CD8-positive, alpha-beta memory T cell (primary cell): ENCODE measurements around the gene PRDM12. TPM values are rescaled to one million over a fixed set of nuclear protein-coding genes. Genes with fewer than 3 reads are reported as not detected.
A peak's percentile ranks its signal among the peaks of the same experiment; 100 is the strongest.

Source experiments
- CTCF ChIA-PET: fragments of 350-600 bp; sonication (Branson Sonifier 250); formaldehyde crosslinking; loops from one replicate; lab custom pipeline; 2021; ENCODE audit warnings: antibody characterized with exemption; lab: Charles Lee
- POLR2A ChIA-PET: fragments of 350-600 bp; sonication (Branson Sonifier 250); formaldehyde crosslinking; loops from one replicate; lab custom pipeline; 2021; ENCODE audit warnings: antibody characterized with exemption; lab: Charles Lee
- DNase-seq, 5 donors: peaks; one replicate each; pipeline versions ENCODE4 v3.0.0 to v3.0.0-alpha.2; 2020 to 2022; ENCODE audit warnings: mixed read lengths in 1 of 5
- H3K27ac ChIP-seq: one replicate; pipeline ENCODE4 v1.7.0; 2013; ENCODE audit warnings: low read depth, mild to moderate bottlenecking, low read length, moderate library complexity
- H3K27me3 ChIP-seq: 2 replicates; pipeline ENCODE4 v1.7.0; 2013; ENCODE audit warnings: low read length, mild to moderate bottlenecking; ENCODE audit not compliant: insufficient read depth, poor library complexity, severe bottlenecking
- H3K36me3 ChIP-seq: 2 replicates; pipeline ENCODE4 v1.7.0; 2013; ENCODE audit warnings: mild to moderate bottlenecking, low read length, moderate library complexity; ENCODE audit not compliant: insufficient read depth
- H3K4me1 ChIP-seq: 2 replicates; pipeline ENCODE4 v1.7.0; 2013; ENCODE audit warnings: mild to moderate bottlenecking, low read length, moderate library complexity; ENCODE audit not compliant: insufficient read depth
- H3K4me3 ChIP-seq: 2 replicates; pipeline ENCODE4 v1.7.0; 2013; ENCODE audit warnings: mild to moderate bottlenecking, low read length
- H3K9me3 ChIP-seq: 2 replicates; pipeline ENCODE4 v1.7.0; 2013; ENCODE audit warnings: mild to moderate bottlenecking, low read length
- H3K27ac Mint-ChIP-seq, 8 donors: one replicate each; pipeline ENCODE4 v1.8.0; 2020 to 2021; ENCODE audit warnings: mixed read lengths in 8 of 8, mild to moderate bottlenecking in 6 of 8, inconsistent platforms in 3 of 8, moderate library complexity in 3 of 8
- H3K27me3 Mint-ChIP-seq, 2 donors: one replicate each; pipeline ENCODE4 v1.8.0; 2020 to 2021; ENCODE audit warnings: mixed read lengths in 2 of 2, mild to moderate bottlenecking in 1 of 2, moderate library complexity in 1 of 2
- H3K36me3 Mint-ChIP-seq, 3 donors: one replicate each; pipeline ENCODE4 v1.8.0; 2020 to 2021; ENCODE audit warnings: mixed read lengths in 3 of 3, inconsistent platforms in 1 of 3, mild to moderate bottlenecking in 1 of 3
- H3K4me1 Mint-ChIP-seq, 3 donors: one replicate each; pipeline ENCODE4 v1.8.0; 2020 to 2021; ENCODE audit warnings: mixed read lengths in 3 of 3, inconsistent platforms in 1 of 3, mild to moderate bottlenecking in 1 of 3
- H3K4me3 Mint-ChIP-seq, 7 donors: one replicate each; pipeline ENCODE4 v1.8.0; 2020 to 2021; ENCODE audit warnings: mixed read lengths in 7 of 7, mild to moderate bottlenecking in 6 of 7, moderate library complexity in 4 of 7, inconsistent platforms in 2 of 7
- H3K9me3 Mint-ChIP-seq, 5 donors: one replicate each; pipeline ENCODE4 v1.8.0; 2020 to 2022; ENCODE audit warnings: mixed read lengths in 5 of 5, mild to moderate bottlenecking in 3 of 5, moderate library complexity in 2 of 5, inconsistent platforms in 1 of 5
- polyA plus RNA-seq: library from polyadenylated mRNA; unstranded; fragments of 300-500 nt; fragmentation: Illumina TruSeq; gene quantifications from one replicate; pipeline ENCODE4 v1.2.3, GENCODE V29; 2021
- total RNA-seq, 2 experiments: library from RNA; stranded (reverse); gene quantifications; one replicate each; pipeline ENCODE4 v1.2.3, GENCODE V29; 2021

Gene PRDM12
- total and polyA plus RNA-seq, 3 experiments from 2014 or later: 0.11 TPM; not detected in 2

- H3K4me1 ChIP-seq: no peaks in the 10 kb centered on the region
- H3K36me3 Mint-ChIP-seq: peaks cover 4 to 11% (median 7%) of the 10 kb centered on the region in 3 donors
- H3K4me1 Mint-ChIP-seq: peaks cover 24 to 31% (median 27%) of the 10 kb centered on the region in 3 donors
- DNase-seq: no peak
- no peaks in the 10 kb centered on the region for H3K9me3 ChIP-seq
- no peak overlapping the region for H3K4me3 Mint-ChIP-seq
- H3K27ac Mint-ChIP-seq: peak overlapping the region in 3 of 8 donors; percentile 3 to 30 (median 12)
- H3K27ac ChIP-seq: no peak overlapping the region
- no peaks in the 10 kb centered on the region for H3K27me3 Mint-ChIP-seq
- no peak overlapping the region for H3K4me3 ChIP-seq
- ChIA-PET CTCF (no interaction called here), POLR2A (no interaction called here)
- H3K9me3 Mint-ChIP-seq: no peaks in the 10 kb centered on the region
- no peaks in the 10 kb centered on the region for H3K27me3 ChIP-seq
- H3K36me3 ChIP-seq: no peaks in the 10 kb centered on the region
These were observed 64.8 kb downstream of the PRDM12 start for GRCh38 chr9:130729145-130729544.

DNA sequence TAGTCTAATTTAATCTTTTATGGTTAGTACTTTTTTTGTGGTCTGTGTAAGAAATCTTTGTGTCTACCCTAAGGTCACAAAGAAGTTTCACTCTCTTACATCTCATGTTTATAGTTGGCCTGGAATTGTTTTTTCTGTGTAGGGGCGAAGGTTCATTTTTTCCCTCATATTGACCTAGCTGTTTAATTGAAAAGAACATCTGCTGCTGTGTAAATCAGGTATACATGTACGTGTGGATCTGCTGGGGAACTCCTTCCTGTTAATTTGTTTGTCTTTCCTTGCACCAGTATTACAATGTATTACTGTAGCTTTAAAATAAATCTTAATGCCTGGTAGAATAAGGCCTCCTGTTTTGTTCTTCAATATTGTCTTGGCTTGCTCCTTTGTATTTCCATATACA lies 67.0 kb downstream of the PRDM12 start:
- Mint-ChIP-seq H3K27ac (peak overlapping the region in 2 of 8 donors; percentile 4 to 61), H3K27me3 (no peaks in the 10 kb centered on the region), H3K4me3 (no peak overlapping the region), H3K4me1 (peaks cover 24 to 37% (median 32%) of the 10 kb centered on the region in 3 donors), H3K9me3 (no peaks in the 10 kb centered on the region), H3K36me3 (peaks cover 4 to 11% (median 10%) of the 10 kb centered on the region in 3 donors)
- no peaks in the 10 kb centered on the region for H3K27me3 ChIP-seq
- no peak for DNase-seq
- CTCF ChIA-PET: interaction anchor here (0.6 to 0.7 kb wide), 2 partner anchors 24 to 49 kb away, joined by 3 read pairs; no protein-coding TSS in a partner anchor
- H3K9me3 ChIP-seq: no peaks in the 10 kb centered on the region
- H3K36me3 ChIP-seq: no peaks in the 10 kb centered on the region
- POLR2A ChIA-PET: no interaction called here
- no peaks in the 10 kb centered on the region for H3K4me1 ChIP-seq
- no peak overlapping the region for H3K4me3 ChIP-seq
- no peak overlapping the region for H3K27ac ChIP-seq

DNA sequence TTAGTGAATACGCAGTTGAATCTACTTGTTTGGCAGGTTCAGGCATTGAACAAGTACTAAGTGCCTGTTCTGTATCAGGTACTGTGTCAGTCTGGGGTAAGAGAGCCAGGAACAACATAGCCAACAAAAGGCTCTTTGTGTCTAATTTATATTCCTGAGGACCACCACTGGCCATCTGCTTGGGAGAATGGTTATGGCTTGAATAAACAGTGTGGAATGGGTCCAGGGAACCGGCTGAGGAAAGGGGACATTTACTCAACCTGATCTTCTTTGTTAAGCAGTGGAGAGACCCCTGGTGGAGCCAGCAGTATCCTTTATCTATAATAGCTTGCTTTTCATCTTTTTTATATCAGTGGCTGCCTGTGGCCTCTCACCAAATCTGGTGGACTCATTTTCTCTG lies 67.7 kb downstream of the PRDM12 start:
- H3K4me3 ChIP-seq: no peak overlapping the region
- no peak overlapping the region for H3K4me3 Mint-ChIP-seq
- H3K27me3 Mint-ChIP-seq: no peaks in the 10 kb centered on the region
- H3K27me3 ChIP-seq: no peaks in the 10 kb centered on the region
- H3K36me3 Mint-ChIP-seq: peaks cover 4 to 11% (median 10%) of the 10 kb centered on the region in 3 donors
- no peak for DNase-seq
- H3K4me1 Mint-ChIP-seq: peaks cover 25 to 39% (median 32%) of the 10 kb centered on the region in 3 donors
- no peak overlapping the region for H3K27ac ChIP-seq
- H3K9me3 Mint-ChIP-seq: no peaks in the 10 kb centered on the region
- peak overlapping the region in 3 of 8 donors; percentile 51 to 57 (median 51) for H3K27ac Mint-ChIP-seq
- no peaks in the 10 kb centered on the region for H3K4me1 ChIP-seq
- POLR2A ChIA-PET: no interaction called here
- no peaks in the 10 kb centered on the region for H3K36me3 ChIP-seq
- CTCF ChIA-PET: interaction anchor here (0.6 to 0.7 kb wide), 2 partner anchors 25 to 49 kb away, joined by 3 read pairs; no protein-coding TSS in a partner anchor
- H3K9me3 ChIP-seq: no peaks in the 10 kb centered on the region

Other genes with a start within 250 kb of the PRDM12 start
- gene ASS1, start 219.6 kb upstream of the PRDM12 start, total RNA-seq: 1 to 10 TPM; 2.3 to 3.4 TPM
- gene ASS1, start 219.6 kb upstream of the PRDM12 start, polyA plus RNA-seq: not detected
- gene FUBP3, start 85.0 kb upstream of the PRDM12 start, total RNA-seq: 10 to 100 TPM; 49.9 to 50.4 TPM
- 35.0 TPM for gene FUBP3, start 85.0 kb upstream of the PRDM12 start, polyA plus RNA-seq
- gene EXOSC2, start 29.2 kb downstream of the PRDM12 start, total RNA-seq: 10 to 100 TPM; 83.5 to 88.4 TPM
- gene EXOSC2, start 29.2 kb downstream of the PRDM12 start, polyA plus RNA-seq: 24.2 TPM
- 10 to 100 TPM; 38.8 to 39.3 TPM for gene ABL1, start 170.7 kb downstream of the PRDM12 start, total RNA-seq
- gene ABL1, start 170.7 kb downstream of the PRDM12 start, polyA plus RNA-seq: 16.3 TPM
- gene QRFP, start 232.2 kb downstream of the PRDM12 start, total RNA-seq: not detected
- not detected for gene QRFP, start 232.2 kb downstream of the PRDM12 start, polyA plus RNA-seq